T-helper 1 cell treated with Interleukin-12 subunit alpha and Interleukin-12 subunit beta and Interleukin-4 antibody, amounts not matched to agents 30 ng/mL and 1 ng/mL, for 36 hours (primary cell): ENCODE data around the gene RFT1. TPM values are rescaled to one million over a fixed set of nuclear protein-coding genes. Genes with fewer than 3 reads are reported as not detected.

Source experiments
- intact Hi-C: fragments of 100-400 bp; cut with micrococcal nuclease; formaldehyde crosslinking; loops from one replicate; pipeline ENCODE4 v1.15.1; 2024
- total RNA-seq: library from RNA; stranded (reverse); gene quantifications from 2 replicates; pipeline ENCODE4 v1.2.3, GENCODE V29; 2022

Gene RFT1
- total RNA-seq, 1 donor from 2014 or later, result 34.1 TPM

GRCh38 chr3:53129344-53129743, 891 bp downstream of the RFT1 start:
- intact Hi-C loops, result no loop called here

- intact Hi-C loops, result no loop called here
Measured at GRCh38 chr3:53126601-53127000, 3.6 kb downstream of the RFT1 start.

- intact Hi-C loops, result no loop called here
Measured at GRCh38 chr3:53123953-53124352, 6.3 kb downstream of the RFT1 start.

GRCh38 chr3:53123510-53123909, 6.7 kb downstream of the RFT1 start:
- intact Hi-C loops, result no loop called here

- intact Hi-C loops, result no loop called here
Measured at GRCh38 chr3:53122933-53123305, 7.3 kb downstream of the RFT1 start.

GRCh38 chr3:53122255-53122932, 7.8 kb downstream of the RFT1 start:
- intact Hi-C loops, result no loop called here

- intact Hi-C loops, result no loop called here
Measured at GRCh38 chr3:53120336-53120735, 9.9 kb downstream of the RFT1 start.

- intact Hi-C loops, result loop anchor here (10.0 kb wide), 1 partner anchor 388 kb away; no protein-coding TSS in a partner anchor
Measured at GRCh38 chr3:53116956-53117355, 13.3 kb downstream of the RFT1 start.

GRCh38 chr3:53114412-53115074, 15.7 kb downstream of the RFT1 start:
- intact Hi-C loops, result loop anchor here (1.0 to 10.0 kb wide), 6 partner anchors 16 to 596 kb away; partner anchors contain the start of gene RFT1

- intact Hi-C loops, result loop anchor here (1.0 to 10.0 kb wide), 6 partner anchors 16 to 597 kb away; partner anchors contain the start of gene RFT1
Measured at GRCh38 chr3:53114011-53114400, 16.2 kb downstream of the RFT1 start.

GRCh38 chr3:53113293-53114010, 16.8 kb downstream of the RFT1 start:
- intact Hi-C loops, result loop anchor here (1.0 to 10.0 kb wide), 6 partner anchors 17 to 597 kb away; partner anchors contain the start of gene RFT1

GRCh38 chr3:53111822-53112221, 18.4 kb downstream of the RFT1 start:
- intact Hi-C loops, result loop anchor here (2.0 to 10.0 kb wide), 3 partner anchors 235 to 699 kb away; partner anchors contain the start of gene DCP1A

GRCh38 chr3:53109891-53110771, 20.1 kb downstream of the RFT1 start:
- intact Hi-C loops, result loop anchor here (1.0 to 10.0 kb wide), 10 partner anchors 8 to 697 kb away; partner anchors contain the start of genes DCP1A and RFT1

GRCh38 chr3:53109190-53109589, 21.0 kb downstream of the RFT1 start:
- intact Hi-C loops, result loop anchor here (1.0 to 2.0 kb wide), 2 partner anchors 258 to 367 kb away; no protein-coding TSS in a partner anchor

GRCh38 chr3:53104762-53105161, 25.5 kb downstream of the RFT1 start:
- intact Hi-C loops, result no loop called here

- intact Hi-C loops, result loop anchor here (2.0 kb wide), 2 partner anchors 59 to 151 kb away; no protein-coding TSS in a partner anchor
Measured at GRCh38 chr3:53103397-53104296, 26.6 kb downstream of the RFT1 start.

- intact Hi-C loops, result loop anchor here (1.0 to 2.0 kb wide), 6 partner anchors 8 to 416 kb away; partner anchors contain the start of gene GNL3
Measured at GRCh38 chr3:53102601-53103147, 27.6 kb downstream of the RFT1 start.

GRCh38 chr3:53101956-53102355, 28.3 kb downstream of the RFT1 start:
- intact Hi-C loops, result loop anchor here (1.0 to 2.0 kb wide), 6 partner anchors 8 to 416 kb away; partner anchors contain the start of gene GNL3

- intact Hi-C loops, result no loop called here
Measured at GRCh38 chr3:53100818-53101466, 29.3 kb downstream of the RFT1 start.
